LoVo (cell line): ENCODE data around the gene TOM1.
"Not testable (repeated sequence)": the region's sequence is repeated elsewhere in the genome, so short reads cannot be mapped to it uniquely, and the experiment has no call there.

Experiments
- DNase-seq: peaks from one replicate; pipeline ENCODE4 v3.0.0-alpha.2; 2016; ENCODE audit warnings: low spot score

Gene TOM1

DNA sequence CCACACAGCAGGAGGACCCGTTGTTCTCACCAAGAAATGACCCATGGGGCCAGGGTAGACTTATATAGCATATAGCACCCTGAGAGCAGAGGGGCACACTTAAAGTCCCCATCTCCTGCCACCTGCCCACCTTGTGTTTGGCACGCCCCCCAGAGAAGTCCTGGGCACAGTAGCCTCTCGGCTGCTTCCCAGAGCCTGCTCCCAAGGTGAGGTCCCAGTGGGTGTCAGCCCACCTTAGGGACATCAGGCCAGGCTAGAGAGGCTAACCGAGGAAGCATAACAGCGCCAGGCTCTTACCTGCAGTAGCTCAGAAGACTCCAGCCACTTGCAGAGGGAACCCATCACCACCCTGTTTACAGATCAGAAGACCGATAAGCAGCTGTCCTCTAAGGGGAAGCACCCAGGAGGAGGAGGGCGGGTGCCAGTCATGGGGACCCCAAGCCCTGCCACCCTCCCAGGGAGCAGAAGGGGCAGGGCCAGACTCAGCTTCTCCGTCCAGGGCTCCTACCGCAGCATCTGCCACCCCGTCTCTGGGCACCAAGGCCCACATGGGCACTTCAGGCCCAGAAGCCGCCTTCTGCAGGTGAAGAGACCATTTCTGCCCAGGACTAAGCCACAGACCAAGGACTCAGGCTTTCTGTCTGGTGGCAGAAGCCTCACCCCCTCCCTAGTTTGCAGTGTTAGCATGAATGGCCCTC lies 46.3 kb downstream of the TOM1 start:
- no peak for DNase-seq

DNA sequence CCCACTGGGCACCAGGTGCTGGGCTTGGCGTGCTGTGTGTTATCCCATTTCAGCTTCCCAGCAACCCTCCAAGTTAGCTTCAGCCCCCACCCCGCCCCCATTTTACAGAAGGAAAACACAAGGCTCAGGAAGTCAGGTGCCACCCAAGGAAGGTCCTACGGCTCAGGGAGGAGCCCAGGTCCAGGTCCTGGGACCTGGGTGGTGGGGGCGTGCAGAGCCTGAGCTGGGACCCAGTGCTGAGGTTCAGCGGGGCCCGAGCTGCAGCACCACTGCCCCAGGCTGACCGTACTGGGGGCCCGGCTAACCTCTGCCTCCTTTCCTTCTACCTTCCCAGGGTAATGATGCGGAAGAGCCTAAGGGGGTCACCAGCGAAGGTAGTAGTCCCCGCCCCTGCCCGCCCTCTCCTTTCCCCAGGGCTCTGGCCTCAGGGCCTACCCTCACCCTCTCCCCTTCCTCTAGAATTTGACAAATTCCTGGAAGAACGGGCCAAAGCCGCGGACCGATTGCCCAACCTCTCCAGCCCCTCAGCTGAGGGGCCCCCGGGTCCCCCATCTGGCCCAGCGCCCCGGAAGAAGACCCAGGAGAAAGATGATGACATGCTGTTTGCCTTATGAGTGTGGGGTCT lies 47.0 kb downstream of the TOM1 start:
- DNase-seq: no peak

DNA sequence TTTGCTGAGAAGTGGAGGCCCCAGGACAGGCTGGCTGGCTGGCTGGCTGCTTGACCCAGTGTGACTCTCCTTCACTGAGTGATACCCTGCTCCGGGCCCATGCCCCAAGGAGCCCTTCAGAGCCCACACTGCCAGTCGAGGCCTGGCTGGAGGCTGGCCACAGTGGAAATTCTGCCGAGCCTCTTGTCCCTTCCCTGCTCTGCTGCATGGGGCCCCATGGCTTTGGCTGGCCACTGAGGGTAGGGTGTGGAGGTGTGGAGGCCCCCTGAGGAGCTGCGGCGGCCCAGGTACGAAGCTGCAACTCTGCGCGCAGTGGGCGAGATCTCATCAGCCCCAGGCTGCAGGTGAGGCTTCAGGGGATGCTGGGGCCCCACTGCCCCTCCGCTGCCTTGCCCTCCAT lies 47.8 kb downstream of the TOM1 start:
- no peak for DNase-seq

DNA sequence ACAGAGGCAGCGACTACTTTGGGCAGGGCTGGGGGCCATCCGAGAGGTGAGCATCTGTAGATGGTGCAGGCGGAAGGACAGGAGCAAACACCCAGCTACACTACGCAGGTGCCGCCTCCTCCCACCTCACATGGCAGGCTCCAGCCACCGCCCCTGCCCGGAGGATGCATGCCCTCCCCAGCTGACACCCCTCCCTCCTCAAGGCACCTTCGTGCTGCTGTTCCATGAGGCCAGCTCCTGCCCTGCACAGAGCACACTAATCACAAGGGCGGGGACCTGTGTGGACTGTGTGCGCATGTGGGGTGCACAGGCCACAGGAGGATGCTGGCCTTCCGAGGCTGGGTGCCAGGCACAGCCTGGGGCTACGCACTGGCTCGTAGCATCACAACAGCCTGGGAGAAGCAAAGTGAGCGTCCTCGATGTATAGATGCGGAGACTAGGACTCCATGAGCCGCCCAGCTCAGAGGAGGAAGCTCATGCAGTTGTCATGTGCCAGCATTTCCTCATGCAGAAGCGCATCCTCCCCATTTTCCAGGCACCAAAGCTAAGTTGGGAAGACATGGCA lies 48.4 kb downstream of the TOM1 start:
- no peak for DNase-seq

DNA sequence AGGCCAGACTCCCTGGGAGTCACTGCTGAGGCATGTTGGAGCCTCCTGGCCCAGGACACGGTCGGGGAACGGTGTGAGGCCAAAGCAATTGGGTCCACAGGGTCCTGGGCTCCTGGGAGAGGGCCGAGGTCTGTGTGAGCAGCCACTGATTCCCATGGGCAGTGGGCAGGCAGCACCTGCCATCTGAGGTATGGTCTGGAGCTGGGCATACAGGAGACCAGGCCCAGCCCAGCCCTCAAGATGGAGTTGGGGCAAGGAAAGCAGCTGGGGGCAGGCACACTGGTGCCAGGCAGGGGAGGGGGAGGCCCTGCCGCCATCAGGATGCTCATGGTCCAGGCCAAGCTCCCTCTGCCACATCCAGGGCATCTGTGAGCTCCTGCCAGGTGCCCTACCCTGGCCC lies 49.0 kb downstream of the TOM1 start:
- DNase-seq: no peak

DNA sequence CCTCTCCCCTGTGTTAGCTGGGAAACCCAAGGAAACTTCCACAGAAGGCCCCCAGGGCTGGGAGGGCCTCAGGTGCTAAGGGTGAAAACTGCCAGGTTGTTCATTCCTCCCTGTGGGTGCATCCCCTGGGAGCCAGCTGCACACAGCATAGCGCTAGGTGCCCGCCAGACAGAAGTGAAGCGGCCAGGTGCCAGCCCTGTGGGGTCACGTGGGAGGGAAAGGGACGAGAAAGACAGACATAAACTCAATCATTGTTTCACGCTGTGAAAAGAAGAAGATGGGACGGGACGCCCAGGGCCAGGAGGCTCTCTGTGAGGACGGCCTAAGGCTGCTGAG lies 49.6 kb downstream of the TOM1 start:
- DNase-seq: no peak

DNA sequence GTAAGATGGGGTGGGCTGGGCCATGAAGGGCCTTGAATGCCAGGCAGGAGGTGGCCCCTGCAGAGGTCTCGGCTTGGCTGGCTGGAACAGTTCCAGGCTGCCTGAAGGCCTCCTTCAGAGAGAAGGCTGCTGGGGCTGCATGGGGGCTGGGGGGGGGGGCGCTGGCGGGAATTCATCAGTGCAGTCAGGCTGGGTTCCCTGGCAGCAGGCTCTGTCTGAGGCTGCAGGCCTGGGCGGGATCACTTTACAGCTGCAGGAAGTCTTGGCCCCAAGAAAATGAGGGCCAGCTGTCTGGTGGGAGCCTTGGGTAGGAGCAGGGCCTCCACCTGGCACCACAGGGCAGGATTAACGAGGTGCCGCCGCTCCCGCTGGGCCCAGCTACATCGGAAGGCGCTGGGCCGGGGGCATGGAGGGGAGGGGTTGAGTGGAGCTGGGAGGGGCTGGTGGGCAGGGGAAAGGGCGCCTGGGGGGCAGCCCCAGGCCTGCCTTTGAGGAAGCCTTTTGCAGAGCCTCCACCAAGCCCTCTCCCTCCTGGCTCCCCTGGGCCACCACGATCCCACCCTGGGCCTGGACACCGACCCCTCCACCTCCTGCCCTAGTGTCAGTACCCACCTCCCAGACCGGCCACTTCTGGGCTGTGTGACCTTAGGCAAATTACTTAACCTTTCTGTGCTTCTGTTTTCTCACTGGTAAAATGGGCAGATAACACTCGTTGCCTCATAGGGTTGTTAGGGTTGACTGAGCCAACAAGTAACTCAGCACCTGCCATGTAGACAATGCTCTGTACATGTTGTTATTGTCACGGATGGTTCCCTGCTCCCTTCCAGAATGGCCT lies 50.2 kb downstream of the TOM1 start:
- no peak for DNase-seq

DNA sequence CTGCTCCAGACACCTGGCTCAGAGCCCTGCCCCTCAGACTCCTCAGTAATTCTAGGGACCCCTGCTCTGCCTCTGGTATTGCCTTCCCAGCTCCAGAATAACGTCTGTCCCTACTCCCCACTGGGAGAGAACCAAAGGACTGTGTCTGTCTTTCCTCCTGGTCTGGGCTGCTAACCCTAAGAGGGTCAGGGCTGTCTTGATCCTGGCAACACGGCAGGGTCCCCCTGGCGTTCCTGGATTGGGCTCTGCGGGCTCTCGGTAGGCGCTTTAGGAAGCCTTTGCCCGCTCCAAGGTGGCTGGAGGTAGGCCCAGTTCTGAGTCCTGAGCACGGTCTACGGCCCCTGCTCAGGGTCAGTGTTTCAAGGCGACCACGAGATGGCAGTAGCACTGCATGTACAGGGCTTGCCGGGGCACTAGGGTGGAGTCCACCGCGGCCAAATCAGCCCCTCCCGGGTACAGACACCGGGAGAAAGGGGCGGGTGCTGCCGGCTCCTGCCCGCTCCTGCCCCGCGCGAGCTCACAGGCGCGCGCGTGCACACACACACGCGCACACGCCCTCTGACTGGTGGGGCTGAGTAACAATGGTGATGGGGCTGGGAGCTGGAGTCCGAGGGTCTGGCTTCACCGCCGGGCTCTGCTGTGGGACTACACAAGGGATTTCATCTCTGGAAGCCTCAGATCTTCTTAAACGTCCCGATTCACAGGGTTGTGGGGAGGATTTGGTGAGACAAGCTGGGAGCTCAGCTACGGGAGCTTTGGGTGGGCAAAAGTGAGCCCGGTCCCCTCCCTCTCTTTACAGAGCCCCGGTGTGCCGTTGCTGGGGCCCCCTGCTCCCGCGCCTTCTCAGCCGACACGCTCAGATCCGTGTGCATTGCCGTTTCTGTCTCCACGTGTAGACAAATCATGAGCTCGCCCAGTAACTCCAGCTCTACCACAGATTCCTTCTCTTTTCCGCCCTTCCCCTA lies 51.1 kb downstream of the TOM1 start:
- DNase-seq: peak; percentile 90

DNA sequence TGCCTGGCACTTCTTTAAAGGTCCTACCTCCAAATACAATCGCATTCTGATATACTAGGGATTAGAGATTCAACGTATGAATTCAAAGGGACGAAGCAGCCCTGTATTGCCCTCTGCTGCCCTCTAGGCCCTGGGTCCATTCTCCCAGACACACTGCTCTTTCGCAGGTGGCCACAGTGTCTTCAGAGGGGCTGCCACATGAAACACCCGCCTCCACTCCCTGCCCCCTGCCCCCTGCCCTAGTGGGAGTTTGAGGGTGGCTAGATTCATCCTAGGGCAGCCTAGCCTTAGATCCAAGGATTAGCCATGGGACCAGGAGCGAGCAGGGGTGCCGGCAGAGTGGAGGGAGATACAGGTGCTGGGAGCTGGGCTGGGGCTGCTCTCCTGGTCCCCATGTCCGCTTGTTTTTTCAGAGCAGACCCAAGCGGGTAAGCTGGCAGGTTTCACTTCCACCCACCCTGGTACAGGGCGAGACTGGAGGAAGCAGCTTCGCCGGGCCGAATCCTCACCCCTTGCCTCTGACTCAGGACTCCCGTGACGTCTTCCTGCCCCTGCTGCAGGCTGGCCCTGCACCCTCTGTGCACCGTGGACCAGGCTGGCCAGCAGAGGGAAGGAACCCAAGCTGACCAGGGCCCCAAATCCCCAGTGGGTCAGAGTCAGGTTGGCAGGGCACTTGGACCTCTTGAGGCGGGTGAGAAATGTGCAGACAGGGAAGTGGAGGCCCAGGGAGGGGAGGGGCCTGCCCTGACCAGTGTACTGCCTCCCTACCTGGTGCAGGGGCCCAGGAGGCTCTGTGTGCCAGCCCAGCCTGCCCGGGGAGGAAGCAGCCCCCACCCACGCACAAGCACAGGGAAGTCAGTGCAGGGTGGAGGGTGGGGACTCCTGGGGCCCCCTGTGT lies 52.8 kb downstream of the TOM1 start:
- no peak for DNase-seq

DNA sequence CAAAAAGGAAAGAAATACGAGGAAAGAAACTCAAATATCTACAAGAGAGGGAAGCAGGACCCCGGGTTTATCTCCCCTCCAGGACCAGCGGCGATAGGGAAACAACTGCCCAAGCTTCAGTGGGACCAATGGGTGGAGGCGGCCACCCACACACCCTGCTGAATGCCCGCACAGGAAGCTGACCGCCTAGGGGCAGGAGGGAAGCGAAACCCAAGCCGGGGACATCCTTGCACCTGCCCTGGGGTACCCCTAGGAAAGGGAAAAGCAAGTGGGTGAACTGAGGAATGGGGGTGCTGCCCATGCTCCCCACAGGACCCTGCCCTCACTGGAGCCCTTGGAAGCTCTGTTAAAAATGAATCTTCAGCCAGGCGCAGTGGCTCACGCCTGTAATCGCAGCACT lies 53.6 kb downstream of the TOM1 start:
- DNase-seq: no peak

DNA sequence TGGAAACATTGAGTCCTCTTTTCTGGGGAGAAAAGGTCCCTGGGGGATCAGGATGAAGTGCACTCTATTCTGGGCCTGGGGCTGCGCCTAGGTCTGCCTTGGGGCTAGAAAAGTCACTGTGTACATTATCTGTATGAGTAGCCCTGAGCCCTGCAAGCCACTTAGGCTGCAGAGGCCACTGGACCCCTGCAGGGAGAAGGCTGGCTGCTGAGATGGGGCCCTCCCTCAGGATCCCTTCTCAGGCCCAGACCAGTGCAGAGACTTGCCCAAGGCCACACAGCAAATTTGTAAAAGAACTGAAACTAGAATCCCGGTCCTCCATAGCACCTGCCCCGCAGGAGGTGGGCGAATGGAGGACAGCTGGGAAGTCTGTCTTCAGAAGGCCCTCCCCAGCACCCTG lies 54.4 kb downstream of the TOM1 start:
- no peak for DNase-seq

DNA sequence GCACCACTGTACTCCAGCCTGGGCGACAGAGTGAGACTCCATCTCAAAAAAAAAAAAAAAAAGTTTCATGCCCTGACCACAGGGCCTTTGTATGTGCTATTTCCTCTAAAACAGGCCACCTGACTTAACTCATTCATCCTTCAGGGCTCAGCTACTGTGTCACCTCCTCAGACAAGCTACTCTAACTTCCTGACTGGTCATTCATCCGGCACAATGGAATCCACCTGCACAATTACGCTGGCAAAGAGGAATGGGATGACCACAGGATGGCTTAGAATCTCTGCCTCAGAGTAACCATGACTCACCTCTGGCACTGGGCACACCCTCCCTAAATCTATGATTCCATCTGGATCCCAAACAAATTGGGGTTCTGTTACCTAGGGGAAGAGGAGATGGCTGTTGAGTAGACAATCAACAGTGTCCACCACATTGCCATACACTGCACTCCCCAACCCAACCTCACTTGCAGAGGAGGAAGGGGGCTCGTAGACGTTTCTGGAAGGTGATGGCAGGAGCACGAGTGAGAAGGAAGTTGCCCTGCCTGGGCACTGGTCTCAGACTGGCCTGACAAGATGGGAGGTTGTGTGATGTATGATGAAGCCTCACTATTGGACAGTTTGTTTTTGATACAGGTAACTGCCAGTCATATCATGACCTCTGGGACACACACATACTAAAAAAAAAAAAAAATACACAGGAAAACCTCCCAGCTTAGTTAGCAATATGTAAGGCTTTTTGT lies 58.4 kb downstream of the TOM1 start:
- DNase-seq: no peak

DNA sequence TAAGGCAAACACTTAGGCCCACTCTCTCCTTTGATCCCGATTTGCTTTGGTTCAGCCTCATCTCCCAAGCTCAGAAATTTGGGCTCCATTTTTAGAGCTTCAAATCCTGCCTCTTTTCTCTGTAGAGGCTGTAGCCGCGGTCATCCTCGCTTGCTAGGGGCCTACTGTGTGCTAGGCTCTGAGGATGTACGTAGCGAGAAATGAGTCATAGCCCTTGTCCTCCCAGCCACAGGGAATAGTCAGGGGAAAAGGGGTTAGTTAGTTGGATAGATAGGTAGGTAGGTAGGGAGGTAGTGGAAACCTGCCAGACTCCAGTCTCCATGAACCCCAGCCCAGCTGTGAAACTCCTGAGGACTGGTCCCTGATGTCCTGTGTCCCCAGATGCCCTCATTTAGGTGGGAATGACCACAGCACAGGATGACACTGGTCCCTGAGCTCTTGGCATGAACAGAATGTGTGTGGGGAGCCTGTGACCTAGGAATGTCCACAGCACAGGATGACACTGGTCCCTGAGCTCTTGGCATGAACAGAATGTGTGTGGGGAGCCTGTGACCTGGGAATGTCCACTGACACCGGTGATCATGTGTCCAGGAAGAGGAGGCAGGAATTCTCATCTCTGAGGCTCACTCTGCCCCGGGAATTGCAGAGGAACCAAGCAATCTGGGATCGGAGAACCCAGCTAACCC lies 59.8 kb downstream of the TOM1 start:
- no peak for DNase-seq

DNA sequence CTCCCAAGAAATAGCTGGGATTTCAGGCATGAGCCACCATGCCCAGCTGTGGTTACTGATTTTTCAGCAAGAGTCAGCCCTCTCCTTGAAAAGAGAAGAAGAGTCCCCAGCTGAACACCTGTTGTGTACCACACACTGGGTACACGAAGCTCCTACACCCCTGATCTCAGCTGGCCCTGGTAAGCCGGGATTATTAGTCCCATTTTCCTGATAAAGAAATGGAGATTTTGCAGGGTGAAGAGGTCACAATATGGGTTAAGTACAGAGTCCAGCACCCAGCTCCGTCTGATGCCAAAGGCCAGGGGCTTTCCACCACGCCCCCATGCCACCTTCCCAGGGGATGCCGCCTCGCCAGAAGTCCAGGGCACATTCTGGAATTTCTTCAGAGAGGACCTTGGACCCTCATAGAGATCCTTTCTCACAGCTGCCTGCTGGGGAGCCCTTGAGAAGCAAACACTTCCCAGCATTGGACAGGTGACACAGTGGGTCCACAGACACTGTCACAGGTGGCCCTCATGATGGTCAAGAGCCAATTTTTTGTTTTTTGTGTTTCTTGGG lies 61.4 kb downstream of the TOM1 start:
- no peak for DNase-seq

DNA sequence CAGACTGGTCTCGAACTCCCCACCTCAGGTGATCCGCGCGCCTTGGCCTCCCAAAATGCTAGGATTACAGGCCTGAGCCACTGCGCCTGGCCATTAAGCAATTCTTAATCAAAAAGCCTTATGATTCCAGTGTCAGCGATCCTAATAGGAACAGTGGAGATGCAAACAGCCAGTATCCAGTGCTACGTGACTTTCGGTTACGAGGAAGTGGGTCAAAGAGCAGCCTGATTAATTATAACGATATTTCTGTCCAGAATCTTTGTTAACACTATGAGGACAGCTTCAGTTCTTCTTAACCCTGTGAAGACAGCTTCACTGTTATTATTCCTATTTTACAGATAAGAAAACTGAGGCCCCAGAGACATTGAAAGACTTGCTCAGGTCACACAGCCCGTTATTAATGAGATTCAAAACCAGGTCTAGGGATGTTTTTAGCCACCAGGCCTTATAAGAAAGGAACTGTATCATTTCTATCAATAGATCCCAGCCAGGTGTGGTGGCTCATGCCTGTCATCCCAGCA lies 63.9 kb downstream of the TOM1 start:
- DNase-seq: no peak

DNA sequence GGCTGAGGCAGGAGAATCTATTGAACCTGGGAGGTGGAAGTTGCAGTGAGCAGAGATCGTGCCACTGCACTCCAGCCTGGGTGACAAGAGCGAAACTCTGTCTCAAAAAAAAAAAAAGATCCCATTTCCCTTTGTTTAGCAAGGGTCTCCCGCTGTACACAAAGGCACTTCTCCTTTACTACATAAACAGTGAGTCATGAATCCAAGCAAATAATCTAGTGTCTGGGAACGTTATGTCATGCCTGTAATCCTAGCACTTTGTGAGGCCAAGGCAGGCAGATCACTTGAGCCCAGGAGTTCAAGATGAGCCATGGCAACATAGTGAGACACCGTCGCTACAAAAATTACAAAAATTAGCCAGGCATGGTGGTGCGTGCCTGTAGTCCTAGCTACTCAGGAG lies 64.5 kb downstream of the TOM1 start:
- DNase-seq: not testable (repeated sequence)

DNA sequence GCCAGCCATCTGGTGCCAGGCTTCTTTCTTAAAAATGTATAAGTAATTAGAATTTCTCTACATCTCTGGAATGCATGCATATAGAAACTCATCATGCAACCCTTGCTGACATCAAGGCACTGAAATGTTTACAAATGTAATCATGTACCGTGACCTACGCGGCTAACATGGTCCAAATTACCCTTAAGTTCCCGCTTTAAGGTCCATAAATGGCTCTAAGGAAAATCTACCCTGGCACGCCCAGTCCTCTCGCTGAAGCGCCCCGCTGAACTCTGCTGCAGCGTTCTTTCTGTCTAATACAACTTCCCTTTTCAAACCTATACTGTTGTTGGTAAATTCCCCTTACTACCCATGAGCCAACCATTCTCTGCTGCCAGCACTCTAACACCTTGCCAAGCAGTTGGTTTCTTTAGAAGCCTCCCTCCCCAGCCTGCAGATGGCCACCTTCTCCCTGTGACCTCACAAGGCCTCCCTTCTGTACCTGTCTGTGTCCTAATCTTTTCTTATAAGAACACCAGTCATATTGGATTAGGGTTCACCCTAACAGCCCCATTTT lies 67.7 kb downstream of the TOM1 start:
- no peak for DNase-seq

DNA sequence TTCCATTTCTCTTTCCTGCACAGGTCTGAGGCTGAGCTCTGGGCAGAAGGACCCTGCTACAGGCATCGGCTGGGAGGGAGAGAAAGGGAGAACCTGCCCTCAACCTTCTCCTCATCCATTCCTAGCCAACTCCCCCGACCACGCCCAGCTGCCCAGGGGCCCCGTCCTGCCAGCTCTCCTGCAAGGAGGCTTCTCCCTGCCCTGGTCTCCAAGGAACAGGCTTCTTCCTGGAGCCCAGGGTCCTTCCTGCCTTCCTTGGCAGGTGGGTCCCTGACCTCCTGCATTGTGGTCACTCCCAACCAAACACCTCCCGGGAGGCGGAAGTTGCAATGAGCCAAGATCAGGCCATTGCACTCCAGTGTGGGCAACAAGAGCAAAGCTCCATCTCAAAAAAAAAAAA lies 68.7 kb downstream of the TOM1 start:
- no peak for DNase-seq

DNA sequence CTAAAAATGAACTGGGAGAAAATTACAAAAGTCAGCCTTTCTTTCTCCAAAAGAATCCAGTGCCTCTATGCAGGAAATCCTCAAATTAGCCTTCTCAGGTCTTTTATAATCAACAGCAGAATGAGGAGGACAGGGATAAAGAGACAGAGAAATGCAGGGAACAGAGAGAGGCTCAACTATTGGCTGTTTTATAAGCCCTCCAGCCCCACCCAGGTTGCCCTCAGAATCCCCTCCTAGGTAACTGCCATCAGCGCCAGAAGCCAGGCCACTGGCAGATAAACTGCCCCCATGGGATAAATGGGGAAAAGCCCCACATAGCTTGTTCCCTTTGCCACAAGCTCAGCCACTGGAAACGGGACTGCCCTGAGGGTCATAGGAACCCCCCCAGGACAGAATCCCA lies 70.3 kb downstream of the TOM1 start:
- no peak for DNase-seq
